ENCODE measurements around the gene VEGFA.

DNA sequence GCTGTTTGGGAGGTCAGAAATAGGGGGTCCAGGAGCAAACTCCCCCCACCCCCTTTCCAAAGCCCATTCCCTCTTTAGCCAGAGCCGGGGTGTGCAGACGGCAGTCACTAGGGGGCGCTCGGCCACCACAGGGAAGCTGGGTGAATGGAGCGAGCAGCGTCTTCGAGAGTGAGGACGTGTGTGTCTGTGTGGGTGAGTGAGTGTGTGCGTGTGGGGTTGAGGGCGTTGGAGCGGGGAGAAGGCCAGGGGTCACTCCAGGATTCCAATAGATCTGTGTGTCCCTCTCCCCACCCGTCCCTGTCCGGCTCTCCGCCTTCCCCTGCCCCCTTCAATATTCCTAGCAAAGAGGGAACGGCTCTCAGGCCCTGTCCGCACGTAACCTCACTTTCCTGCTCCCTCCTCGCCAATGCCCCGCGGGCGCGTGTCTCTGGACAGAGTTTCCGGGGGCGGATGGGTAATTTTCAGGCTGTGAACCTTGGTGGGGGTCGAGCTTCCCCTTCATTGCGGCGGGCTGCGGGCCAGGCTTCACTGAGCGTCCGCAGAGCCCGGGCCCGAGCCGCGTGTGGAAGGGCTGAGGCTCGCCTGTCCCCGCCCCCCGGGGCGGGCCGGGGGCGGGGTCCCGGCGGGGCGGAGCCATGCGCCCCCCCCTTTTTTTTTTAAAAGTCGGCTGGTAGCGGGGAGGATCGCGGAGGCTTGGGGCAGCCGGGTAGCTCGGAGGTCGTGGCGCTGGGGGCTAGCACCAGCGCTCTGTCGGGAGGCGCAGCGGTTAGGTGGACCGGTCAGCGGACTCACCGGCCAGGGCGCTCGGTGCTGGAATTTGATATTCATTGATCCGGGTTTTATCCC lies at the start of gene VEGFA:
- TF ChIP-seq, protein P1, sequence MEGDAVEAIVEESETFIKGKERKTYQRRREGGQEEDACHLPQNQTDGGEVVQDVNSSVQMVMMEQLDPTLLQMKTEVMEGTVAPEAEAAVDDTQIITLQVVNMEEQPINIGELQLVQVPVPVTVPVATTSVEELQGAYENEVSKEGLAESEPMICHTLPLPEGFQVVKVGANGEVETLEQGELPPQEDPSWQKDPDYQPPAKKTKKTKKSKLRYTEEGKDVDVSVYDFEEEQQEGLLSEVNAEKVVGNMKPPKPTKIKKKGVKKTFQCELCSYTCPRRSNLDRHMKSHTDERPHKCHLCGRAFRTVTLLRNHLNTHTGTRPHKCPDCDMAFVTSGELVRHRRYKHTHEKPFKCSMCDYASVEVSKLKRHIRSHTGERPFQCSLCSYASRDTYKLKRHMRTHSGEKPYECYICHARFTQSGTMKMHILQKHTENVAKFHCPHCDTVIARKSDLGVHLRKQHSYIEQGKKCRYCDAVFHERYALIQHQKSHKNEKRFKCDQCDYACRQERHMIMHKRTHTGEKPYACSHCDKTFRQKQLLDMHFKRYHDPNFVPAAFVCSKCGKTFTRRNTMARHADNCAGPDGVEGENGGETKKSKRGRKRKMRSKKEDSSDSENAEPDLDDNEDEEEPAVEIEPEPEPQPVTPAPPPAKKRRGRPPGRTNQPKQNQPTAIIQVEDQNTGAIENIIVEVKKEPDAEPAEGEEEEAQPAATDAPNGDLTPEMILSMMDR (IDR thresholded peaks at IDR 0.05): peak; percentile 46 to 97 (median 95)
- TF ChIP-seq POLR2A (IDR thresholded peaks at IDR 0.05) (peak; percentile 43 to 93), POLR2AphosphoS5 (IDR thresholded peaks at IDR 0.05; ENCODE audit: insufficient read depth in 1 of 2, low read depth in 1 of 2) (peak; percentile 41 to 91)

Measured in vagina (tissue), 2 donors.